Endothelial cell of umbilical vein (primary cell): Measurements from ENCODE around the gene ADGRL3.

Experiments
- CTCF ChIP-seq, 2 donors: IDR thresholded peaks; 1 replicate in 1 of 2; 2 replicates in 1 of 2; pipeline ENCODE4 v1.5.1; 2011; ENCODE audit warnings: low read length in 2 of 2, mild to moderate bottlenecking in 2 of 2, moderate library complexity in 2 of 2, control low read depth in 1 of 2, inconsistent platforms in 1 of 2, low read depth in 1 of 2; ENCODE audit not compliant: insufficient read depth in 1 of 2; ENCODE audit errors: extremely low read depth in 1 of 2
- FOS ChIP-seq: IDR thresholded peaks from 2 replicates; pipeline ENCODE4 v1.6.1; 2011; ENCODE audit warnings: mild to moderate bottlenecking, low read length, moderate library complexity, borderline replicate concordance; ENCODE audit not compliant: insufficient read depth
- MAX ChIP-seq: IDR thresholded peaks from 2 replicates; pipeline ENCODE4 v1.6.1; 2011; ENCODE audit not compliant: insufficient read depth, insufficient read length
- POLR2A ChIP-seq: IDR thresholded peaks from 2 replicates; pipeline ENCODE4 v1.6.1; 2012; ENCODE audit warnings: low read depth, mild to moderate bottlenecking, control low read depth, low read length
- POLR2AphosphoS5 ChIP-seq: IDR thresholded peaks from 2 replicates; pipeline ENCODE4 v1.6.1; 2012; ENCODE audit warnings: low read depth, mild to moderate bottlenecking, control low read depth, low read length, moderate library complexity; ENCODE audit not compliant: insufficient read depth

- TF ChIP-seq POLR2A (no peak), FOS (no peak), CTCF (IDR thresholded peaks at IDR 0.05; ENCODE audit: extremely low read depth in 1 of 2, insufficient read depth in 1 of 2, low read depth in 1 of 2, low read length in 2 of 2) (no peak), POLR2AphosphoS5 (no peak), MAX (no peak)
Observed at GRCh38 chr4:61294936-61295335, 94.8 kb downstream of the ADGRL3 start.
